Astrocyte of the spinal cord (primary cell): Measurements from ENCODE around the gene DDX49.

ENCODE experiments used
- DNase-seq: peaks from one replicate; pipeline ENCODE4 v3.0.0; 2011; ENCODE audit warnings: low read depth, low spot score
- H3K4me3 ChIP-seq: 2 replicates; pipeline ENCODE4 v1.5.1; 2011; ENCODE audit warnings: low read depth, mild to moderate bottlenecking, low read length, moderate library complexity
- CTCF ChIP-seq: IDR thresholded peaks from 2 replicates; pipeline ENCODE4 v1.5.1; 2012; ENCODE audit warnings: low read depth, mild to moderate bottlenecking, low read length, inconsistent platforms
- in situ Hi-C: cut with HindIII; loops from 2 replicates; pipeline ENCODE4 v1.10.0; 2017; ENCODE audit warnings: low sequenced_read_pairs

DDX49 gene

GRCh38 chr19:18945297-18945696, 25.8 kb downstream of the DDX49 start:
- DNase-seq = no peak
- no peak overlapping the region for H3K4me3 ChIP-seq
- no peak for TF ChIP-seq CTCF
- in situ Hi-C loops = no loop called here

GRCh38 chr19:18946335-18946734, 26.8 kb downstream of the DDX49 start:
- TF ChIP-seq CTCF = no peak
- DNase-seq = no peak
- no peak overlapping the region for H3K4me3 ChIP-seq
- in situ Hi-C loops = no loop called here

GRCh38 chr19:18946918-18947317, 27.4 kb downstream of the DDX49 start:
- in situ Hi-C loops = no loop called here
- TF ChIP-seq CTCF = no peak
- H3K4me3 ChIP-seq = no peak overlapping the region
- DNase-seq = no peak

- TF ChIP-seq CTCF = no peak
- H3K4me3 ChIP-seq = no peak overlapping the region
- no peak for DNase-seq
- in situ Hi-C loops = no loop called here
Measured at GRCh38 chr19:18948075-18948975, 28.8 kb downstream of the DDX49 start.

GRCh38 chr19:18948976-18949356, 29.5 kb downstream of the DDX49 start:
- in situ Hi-C loops = no loop called here
- H3K4me3 ChIP-seq = no peak overlapping the region
- TF ChIP-seq CTCF = no peak
- DNase-seq = no peak

GRCh38 chr19:18949858-18950257, 30.3 kb downstream of the DDX49 start:
- in situ Hi-C loops = no loop called here
- no peak overlapping the region for H3K4me3 ChIP-seq
- no peak for DNase-seq
- no peak for TF ChIP-seq CTCF
